CD4-positive, alpha-beta T cell treated with Interleukin-2 at 100 ng/mL for 4 hours (primary cell): Measurements from ENCODE around the gene KRT37.

Experiments
- DNase-seq: peaks from one replicate; pipeline ENCODE4 v3.0.0-alpha.2; 2020; ENCODE audit warnings: low spot score

The KRT37 gene

DNA sequence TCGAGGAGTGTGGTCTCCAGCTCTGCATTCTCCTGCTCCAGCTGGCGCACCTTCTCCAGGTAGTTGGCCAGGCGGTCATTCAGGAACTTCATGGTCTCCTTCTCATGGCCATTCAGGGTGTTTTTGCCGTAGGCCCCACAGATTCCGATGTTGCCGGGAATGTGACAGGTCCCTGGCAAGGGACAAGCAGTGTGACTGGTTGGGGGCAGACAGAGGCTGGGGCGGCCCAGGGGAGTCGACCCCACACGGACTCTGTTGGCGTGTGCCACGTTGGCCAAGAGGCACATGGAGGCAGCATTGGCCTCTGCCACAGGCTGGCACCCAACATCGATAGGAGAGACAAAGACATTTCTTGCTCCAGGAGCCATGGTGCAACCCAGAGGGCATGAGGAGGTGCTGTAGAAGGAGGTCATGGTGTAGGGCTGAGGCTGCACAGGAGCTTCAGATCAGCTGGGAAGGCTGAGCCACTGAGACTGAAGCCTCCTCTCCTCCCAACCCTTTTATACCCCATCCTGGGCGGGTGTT is at the start of gene KRT37:
Gene KRT37 (minus strand): TSS at position 475 of the 525 bp plus-strand sequence. CDS start 62 bp downstream, at position 413.
- DNase-seq: no peak

DNA sequence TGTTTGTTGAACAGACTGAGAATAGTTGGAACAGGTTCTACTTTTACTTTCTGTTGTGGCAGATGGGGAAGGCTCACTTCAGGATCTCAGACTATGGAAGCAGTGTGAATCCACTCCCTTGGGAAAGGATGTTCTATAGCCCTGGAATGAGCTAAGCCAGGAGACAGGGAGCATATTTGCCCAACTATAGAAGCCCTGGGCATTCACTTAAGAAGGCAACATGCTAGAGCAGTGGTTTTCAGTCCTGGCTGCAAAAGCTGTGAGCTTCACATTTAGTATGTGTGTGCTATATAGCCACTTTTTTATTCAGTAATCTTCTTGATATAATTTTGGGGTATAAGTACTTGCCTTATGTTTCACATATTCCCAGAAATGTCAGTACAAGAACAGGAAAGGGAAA is 44.0 kb upstream of the KRT37 start:
- DNase-seq: no peak

DNA sequence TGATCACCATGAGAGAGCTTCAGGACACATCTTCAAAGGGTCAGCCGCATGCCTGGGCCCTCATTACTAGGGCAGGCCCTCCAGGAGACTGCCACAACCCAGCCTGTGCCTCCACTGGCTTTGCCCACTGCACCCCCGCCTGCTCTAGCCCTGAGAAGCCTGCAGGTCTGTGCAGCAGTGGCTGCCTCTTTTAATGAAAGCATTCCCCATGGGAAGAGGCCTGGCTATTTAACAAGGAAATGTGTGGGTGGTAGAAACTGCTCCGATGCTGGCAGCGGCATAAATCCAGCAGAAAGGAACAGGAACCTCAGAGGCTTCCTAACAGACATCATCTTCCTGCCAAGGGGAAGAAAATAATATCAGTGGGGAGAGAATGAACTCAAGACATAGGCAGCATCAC is 43.2 kb upstream of the KRT37 start:
- no peak for DNase-seq

DNA sequence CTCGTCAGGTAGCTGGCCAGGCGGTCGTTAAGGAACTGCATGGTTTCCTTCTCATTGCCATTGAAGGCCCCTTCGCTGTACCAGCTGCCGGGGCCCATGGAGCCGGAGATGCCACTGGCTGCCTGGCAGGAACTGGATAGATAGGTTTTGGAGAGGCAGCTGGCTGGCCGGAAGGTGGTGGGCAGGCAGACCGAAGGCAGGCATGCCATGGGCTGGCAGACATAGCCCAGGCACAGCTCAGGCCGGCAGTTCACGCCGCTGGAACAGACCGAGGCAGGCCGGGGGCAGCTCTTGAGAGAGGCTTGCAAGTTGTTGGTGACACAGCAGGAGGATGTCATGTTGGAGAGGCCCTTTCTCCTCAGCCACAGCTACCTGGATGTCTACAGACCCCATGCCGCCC is 42.6 kb upstream of the KRT37 start, which contains the start of gene KRT32:
Gene KRT32 (minus strand): TSS at position 399 of the 400 bp plus-strand sequence. CDS start 61 bp downstream, at position 338.
- DNase-seq: no peak

DNA sequence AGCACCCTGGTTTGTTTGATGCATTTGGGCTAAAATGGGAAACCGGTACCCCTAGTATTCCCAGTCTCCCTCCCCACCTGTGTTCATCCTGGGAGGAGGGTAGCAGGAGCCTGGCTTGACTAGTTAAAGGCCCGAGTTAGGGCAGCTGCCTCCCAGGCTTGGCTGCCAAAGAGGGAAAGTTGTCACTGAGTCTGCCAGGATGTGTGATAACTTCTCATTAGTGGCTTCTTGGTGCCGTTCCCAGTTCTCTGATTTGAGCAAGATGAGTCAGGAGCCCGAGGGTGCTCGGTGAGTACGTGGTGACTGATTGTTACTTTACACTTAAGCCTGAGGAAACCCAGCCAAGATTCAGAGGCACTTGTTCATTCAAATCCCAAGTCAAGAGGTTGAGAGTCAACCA is 40.3 kb upstream of the KRT37 start:
- DNase-seq: no peak

DNA sequence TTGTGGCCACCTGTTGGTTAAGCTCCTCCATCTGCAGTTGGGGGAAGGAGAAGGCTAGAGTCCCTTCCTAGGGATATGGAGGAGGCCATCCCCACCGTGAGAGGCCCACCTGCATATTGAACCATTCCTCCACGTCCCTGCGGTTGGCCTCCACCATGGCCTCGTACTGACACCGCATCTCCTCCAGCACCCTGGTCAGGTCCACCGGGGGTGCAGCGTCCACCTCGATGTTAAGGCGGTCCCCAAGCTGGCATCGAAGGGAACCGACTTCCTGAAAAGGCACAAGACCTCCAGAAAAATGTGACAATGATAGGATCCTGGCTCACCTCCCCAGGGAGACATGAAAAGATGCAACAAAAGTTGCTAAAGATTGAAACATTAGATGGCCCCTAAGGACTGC is 39.8 kb upstream of the KRT37 start:
- no peak for DNase-seq

DNA sequence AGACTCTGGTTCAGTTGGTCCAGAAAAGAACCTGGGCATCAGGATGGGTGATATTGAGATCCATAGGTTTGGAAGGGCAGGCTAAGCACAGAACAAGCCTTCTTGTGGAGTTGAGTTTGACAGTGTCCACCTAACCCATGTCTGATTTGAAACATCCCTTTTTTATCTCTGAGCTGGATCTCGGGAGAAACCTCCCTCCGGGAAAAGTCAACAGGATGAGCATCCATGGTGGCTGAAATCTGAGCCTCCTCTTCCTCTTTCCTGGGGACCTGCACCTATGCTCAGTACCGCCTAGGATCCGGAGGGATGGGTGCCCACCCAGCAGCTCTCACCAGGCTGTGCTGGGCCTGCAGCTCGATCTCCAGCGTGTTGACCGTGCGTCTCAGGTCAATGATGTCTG is 39.4 kb upstream of the KRT37 start:
- no peak for DNase-seq

DNA sequence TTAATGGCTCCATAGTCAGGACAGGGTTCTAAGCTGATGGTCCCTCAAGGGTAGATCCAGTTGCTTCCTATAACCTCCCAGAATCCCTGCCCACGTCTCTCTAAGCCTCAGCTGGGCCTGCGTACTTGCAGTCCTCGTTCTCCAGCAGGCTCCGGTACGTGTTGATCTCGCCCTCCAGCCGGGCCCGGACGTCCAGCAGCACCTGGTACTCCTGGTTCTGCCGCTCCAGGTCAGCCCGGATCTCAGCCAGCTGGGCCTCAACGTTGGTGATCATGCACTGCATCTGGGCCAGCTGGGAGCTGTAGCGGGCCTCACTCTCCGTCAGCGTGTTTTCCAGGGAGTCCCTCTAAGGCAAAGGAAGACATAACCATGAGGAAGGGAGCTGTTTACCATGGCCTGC is 38.3 kb upstream of the KRT37 start:
- DNase-seq: no peak

DNA sequence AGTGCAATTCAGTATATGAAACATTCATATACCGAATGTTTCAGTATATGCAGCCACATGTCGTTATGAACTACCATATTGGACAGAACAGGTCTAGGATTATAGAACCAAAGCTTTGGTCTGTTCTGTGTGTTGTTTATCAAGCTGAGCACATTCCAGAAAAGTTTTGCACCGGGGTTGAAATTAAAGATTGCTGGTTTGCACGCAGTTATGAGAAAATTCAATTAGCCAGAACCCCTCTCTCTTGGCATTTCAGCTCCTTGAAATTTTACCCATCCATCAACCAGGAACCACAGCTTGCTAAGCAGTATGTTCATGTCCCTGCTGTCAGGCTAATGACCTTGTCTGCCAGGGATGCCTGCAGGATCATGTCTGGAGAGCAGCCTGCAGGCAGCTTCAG is 33.3 kb upstream of the KRT37 start:
- no peak for DNase-seq

DNA sequence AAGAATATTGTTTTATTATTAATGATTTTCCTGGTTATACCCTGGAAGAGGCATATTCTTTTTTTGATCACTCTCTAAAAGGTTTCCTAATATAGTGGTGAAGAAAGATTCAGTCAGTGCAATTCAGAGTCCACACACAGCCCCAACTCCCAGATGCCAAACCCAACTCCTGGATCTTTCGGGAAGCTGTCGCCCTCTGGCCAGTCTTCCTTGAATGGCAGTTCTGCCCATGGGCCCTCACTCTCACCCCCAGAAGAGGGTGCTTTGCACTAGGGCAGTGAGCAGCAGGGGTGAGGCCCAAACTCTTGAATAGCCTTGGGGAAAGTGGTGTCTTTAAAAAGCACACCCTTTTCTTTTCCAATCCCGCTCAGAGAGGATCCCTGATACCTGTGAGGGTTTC is 31.8 kb upstream of the KRT37 start:
- no peak for DNase-seq

DNA sequence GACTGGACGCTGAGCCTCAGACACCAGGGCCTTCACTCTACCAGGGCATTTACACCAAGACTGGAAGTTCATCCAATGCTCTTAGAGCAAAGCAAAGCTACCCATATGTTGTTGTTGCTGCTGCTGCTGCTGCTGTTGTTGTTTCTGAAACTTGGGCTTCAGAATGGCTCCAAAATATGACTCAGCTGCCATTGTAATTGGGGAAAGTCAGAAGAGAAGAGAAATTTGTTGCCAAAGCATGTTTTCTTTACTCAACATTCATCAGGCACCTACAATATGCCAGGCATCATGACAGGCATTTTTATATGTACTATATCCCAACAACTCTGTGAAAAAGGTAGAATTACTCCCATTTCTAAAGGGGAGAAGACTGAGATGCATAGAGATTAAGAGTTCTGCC is 30.9 kb upstream of the KRT37 start:
- DNase-seq: no peak

DNA sequence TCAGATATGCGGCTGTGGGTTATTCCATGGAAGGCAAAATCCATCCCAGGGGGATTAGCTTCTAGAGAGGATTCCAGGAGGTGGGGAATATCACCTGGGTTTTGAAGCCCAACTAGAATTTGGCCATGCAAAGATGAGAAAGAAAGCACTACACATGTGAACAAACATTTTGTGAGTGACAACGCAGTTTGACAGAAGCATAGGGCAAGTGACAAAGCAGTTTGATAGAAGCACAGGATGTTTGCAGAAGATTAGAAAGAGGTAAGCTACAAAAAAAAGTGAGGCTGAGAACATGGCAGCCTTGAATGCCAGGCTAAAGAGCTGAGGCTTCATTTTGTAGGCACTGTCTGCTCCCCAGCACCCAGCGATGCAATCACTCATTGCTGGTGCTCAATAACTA is 28.7 kb upstream of the KRT37 start:
- no peak for DNase-seq

DNA sequence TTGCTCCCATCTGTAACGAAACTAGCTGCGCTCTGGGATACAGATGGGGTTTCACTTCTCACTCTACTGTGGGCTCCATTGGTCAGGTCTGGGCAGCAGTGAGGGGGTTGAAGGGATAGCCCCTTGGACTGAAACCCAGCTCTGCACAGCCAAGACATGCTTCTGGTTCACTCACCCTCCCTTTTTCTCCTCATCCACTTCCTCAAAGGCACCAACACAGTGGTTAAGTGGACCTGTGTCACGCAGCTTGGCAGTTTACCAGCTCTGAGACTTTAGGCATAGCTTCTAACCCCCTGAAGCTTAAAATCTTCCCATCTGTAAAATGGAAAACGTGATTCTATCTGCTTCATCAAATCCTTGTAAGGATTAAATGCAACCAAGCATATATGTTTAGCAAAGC is 27.9 kb upstream of the KRT37 start:
- no peak for DNase-seq

DNA sequence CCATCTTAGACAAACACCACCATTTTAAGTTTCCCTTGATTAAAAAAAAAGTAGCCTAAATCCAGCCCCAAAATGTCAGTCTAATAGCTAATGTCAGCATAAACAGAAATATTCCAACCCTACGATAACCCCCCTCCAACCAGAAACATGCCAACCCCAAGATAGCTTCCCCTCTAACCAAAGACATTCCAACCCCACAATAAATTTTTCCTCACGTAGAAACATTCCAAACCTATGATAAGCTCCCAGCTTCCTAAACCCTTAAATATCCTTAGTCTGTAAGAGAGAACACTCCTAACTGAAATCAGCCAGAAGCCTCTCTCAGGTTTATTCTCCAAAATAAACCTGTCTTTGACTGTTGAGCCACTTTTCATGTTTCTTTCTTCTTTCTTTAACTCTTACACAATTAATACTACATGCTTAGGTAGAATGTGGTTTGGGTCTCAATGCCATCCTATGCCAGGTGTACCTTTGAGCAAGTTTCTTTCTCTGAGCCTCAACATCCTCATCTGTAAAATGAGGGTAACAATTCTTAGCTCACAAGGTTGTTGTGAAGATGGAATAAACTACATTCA is 26.9 kb upstream of the KRT37 start:
- no peak for DNase-seq

DNA sequence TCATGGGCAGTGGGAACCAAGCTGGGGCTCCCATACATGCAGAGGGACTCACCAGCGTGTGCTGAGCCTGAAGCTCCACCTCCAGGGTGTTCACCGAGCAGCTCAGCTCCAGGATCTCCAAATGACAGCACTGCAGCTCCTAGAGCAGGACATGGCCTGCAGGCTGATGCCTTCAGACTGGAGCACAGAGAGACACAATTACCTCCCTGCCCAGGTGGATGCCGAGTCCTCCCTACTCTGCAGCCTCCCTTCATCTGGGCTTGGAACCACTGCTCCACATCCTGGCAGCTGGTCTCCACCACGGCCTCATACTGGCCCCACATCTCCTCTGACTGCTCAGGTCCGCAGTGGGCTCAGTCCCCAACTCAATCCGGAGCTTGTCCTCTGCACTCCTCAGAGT is 24.6 kb upstream of the KRT37 start:
- DNase-seq: no peak

DNA sequence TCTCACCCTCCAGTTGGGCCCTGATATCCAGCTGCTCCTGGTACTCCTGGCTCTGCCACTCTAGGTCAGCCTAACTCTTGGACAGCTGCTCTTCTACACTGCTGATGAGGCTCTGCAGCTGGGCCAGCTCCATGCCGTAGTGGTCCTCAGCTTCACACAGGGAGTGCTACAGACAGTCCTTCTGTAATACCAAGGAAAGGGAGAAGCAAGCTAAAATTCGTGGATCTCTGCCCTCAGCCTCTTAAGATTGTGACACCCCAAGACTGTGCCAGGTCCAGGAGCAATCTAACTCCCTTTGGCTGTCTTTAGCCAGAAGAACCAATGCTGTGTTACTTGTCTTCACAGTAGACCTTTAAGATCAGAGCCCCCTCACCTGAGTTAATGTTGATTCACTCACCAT is 24.1 kb upstream of the KRT37 start:
- DNase-seq: no peak

DNA sequence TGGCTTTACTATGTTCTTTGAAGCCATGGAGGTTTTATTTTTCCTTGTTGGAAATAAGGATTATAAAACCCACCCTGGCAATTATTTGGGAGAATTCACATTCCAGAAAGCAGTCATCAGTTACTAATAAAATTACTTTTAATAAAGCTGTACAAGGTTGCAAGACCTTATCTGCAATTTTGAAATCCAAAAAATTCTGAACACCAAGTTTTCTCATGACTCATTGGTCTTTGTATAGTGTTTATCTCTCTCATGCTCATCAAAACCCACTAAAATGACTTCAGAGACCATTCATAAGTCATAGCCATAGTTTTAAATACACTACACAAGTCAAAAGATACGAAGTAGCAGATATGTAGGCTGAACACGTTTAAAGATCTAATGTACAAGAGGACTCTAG is 22.4 kb upstream of the KRT37 start:
- no peak for DNase-seq

DNA sequence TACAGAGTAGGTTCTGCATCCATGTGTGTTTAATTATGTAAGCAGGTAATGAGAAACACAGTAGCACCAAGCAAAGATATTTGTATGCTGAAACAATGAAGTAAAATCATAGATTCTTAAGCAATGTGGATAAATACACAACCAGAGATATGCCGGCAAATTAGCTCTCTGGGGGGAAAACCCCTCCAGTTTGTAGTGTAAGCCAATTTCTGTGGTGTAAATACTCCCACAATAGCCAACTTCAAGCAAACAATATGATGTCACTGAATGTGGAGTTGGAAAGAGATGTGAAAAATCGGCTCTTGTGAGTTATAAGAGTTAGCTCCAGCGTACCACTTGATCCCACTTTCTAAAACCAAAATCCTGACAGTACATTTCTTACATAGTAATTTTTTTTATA is 20.3 kb upstream of the KRT37 start:
- DNase-seq: no peak

DNA sequence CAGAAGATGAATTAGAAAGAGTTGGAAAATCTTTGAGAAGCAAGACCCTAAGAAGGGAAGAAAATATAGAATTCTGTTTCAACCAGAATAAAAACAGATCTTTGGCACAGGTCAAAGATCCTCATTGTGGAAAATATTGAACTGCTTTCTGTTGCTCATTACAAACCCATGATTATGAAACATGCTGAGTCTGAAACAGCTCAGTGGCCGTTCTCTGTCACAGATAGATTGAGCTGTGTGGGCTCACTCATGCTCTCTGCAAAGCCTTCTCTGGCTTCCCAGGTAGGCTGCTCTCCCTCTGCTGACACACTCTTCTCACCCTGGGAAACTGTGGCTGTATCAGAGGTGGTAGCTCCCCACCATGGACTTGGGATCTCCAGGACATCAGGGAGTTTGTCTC is 19.8 kb upstream of the KRT37 start:
- no peak for DNase-seq

DNA sequence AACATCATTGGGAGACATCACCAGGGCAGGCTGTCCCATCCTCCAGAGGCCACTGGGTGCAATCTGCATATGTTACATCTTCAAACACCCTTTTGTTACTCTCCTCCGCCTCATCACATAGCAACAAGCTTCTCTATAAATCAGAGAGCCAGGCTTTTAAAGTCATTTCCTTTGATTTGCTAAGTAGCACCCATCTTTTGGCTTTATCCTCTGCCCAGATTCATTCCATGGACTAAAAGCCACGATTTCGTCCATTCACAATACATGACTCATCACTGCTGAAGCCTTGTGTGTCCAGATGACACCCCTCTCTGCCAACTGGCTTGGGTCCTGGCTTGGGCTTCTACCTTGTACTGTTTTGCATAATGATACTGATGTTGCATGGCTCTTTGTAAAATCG is 18.4 kb upstream of the KRT37 start:
- no peak for DNase-seq

DNA sequence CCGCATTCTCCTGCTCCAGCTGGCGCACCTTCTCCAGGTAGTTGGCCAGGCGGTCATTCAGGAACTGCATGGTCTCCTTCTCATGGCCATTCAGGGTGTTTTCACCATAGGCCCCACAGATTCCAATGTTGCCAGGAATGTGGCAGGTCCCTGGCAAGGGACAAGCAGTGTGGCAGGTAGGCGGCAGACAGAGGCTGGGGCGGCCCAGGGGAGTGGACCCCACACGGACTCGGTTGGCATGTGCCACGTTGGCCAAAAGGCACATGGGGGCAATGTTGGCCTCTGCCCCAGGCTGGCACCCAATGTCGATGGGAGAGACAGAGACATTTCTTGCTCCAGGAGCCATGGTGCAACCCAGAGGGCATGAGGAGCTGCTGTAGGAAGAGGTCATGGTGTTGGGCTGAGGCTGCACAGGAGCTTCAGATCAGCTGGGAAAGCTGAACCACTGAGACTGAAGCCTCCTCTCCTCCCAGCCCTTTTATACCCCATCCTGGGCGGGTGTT is 16.2 kb upstream of the KRT37 start, which contains the start of gene KRT38:
Gene KRT38 (minus strand): TSS at position 453 of the 503 bp plus-strand sequence. CDS start 62 bp downstream, at position 391.
- DNase-seq: no peak

DNA sequence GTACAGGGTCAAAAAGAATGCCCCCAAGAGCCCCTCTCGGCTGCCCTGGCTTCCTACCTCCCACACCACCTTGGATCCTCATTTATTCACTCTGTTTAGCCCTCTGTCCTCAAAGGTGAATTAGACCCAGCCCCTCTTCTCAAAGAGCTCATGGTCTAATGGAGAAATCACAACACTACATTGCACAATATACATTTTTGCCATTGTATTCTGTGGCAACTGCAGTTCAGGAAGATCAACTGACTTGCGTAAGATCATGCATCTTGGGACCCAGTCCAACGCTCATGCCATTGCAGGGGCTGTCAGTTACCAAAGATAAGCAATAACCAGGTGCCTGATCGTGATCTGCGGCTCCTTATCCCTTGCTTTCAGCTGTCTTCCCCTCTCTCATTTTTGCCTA is 15.0 kb upstream of the KRT37 start:
- no peak for DNase-seq

DNA sequence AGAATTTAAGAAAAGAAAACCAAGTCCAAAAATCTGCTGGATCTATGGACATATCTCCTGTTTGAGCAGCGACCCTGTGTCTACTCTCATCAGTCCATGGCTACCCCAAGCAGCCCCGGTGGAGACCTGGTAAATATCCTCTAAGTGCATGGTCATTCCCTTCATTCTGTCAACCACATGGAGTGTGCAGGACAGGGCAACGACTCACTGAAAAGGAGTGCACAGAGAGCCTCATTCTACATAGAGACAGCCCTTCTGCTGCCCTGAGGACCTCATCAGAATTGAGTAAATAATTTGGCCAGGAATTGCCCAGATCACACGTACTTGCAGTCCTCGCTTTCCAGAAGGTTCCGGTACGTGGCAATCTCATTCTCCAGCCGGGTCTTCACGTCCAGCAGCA is 13.4 kb upstream of the KRT37 start:
- DNase-seq: no peak

DNA sequence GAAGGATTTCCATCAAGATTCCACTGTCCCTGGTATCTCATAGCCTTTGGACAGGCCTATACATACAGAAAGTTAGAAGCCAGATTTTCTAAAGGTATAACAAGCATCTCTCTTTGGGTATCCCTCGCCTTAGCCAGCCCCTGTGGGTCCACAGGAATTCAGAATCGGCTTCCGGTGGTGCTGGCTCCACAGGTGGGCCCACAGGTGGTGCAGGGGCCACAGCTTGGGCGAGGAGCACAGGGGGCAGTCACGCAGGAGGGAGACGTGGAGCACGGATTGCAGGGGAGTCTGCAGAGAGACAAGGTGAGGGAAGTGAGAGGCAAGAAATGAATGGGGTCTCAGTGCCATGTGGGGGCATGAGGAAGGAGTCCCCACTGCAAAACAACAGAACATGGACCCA is 12.9 kb upstream of the KRT37 start:
- DNase-seq: no peak
